ENCODE measurements around the gene ATP6V1A. TPM values are rescaled to one million over a fixed set of nuclear protein-coding genes. Genes with fewer than 3 reads are reported as not detected.

Gene ATP6V1A
- total and polyA plus RNA-seq, 5 donors from 2014 or later: 19.3 to 50.6 (median 43.0) TPM

- Mint-ChIP-seq H3K36me3 (peaks cover 19% of the 10 kb centered on the region), H3K4me3 (no peak overlapping the region), H3K27ac (no peak overlapping the region), H3K4me1 (peaks cover 2 to 21% (median 10%) of the 10 kb centered on the region in 4 donors), H3K27me3 (peaks cover 3% of the 10 kb centered on the region), H3K9me3 (no peaks in the 10 kb centered on the region)
- no peak overlapping the region for H3K4me3 ChIP-seq (ENCODE audit: low read depth, low read length)
- no peak for DNase-seq
- no peaks in the 10 kb centered on the region for H3K9me3 ChIP-seq (ENCODE audit: control insufficient read depth in 2 of 2, low read length in 2 of 2)
- H3K36me3 ChIP-seq (ENCODE audit: control insufficient read depth, insufficient read depth, low read length): peaks cover 24% of the 10 kb centered on the region
- no peak overlapping the region for H3K27ac ChIP-seq (ENCODE audit: insufficient read depth, low read length, poor library complexity, severe bottlenecking)
- ATAC-seq (ENCODE audit: low read depth in 2 of 2): no peak
- H3K4me1 ChIP-seq (ENCODE audit: control insufficient read depth, insufficient read depth, low read length, poor library complexity, severe bottlenecking): no peaks in the 10 kb centered on the region
- no peaks in the 10 kb centered on the region for H3K27me3 ChIP-seq (ENCODE audit: control insufficient read depth, insufficient read depth, low read length)
Observed at GRCh38 chr3:113717308-113717707, 29.5 kb upstream of the ATP6V1A start.

GRCh38 chr3:113717818-113718217 lies 29.0 kb upstream of the ATP6V1A start:
- Histone ChIP-seq H3K27me3 (ENCODE audit: control insufficient read depth, insufficient read depth, low read length) (no peaks in the 10 kb centered on the region), H3K27ac (ENCODE audit: insufficient read depth, low read length, poor library complexity, severe bottlenecking) (no peak overlapping the region), H3K4me3 (ENCODE audit: low read depth, low read length) (no peak overlapping the region), H3K9me3 (ENCODE audit: control insufficient read depth in 2 of 2, low read length in 2 of 2) (no peaks in the 10 kb centered on the region), H3K36me3 (ENCODE audit: control insufficient read depth, insufficient read depth, low read length) (peaks cover 27% of the 10 kb centered on the region), H3K4me1 (ENCODE audit: control insufficient read depth, insufficient read depth, low read length, poor library complexity, severe bottlenecking) (no peaks in the 10 kb centered on the region)
- Mint-ChIP-seq H3K27me3 (no peaks in the 10 kb centered on the region), H3K4me1 (peaks cover 0 to 23% (median 10%) of the 10 kb centered on the region in 4 donors), H3K27ac (no peak overlapping the region), H3K4me3 (no peak overlapping the region), H3K9me3 (no peaks in the 10 kb centered on the region), H3K36me3 (peaks cover 22% of the 10 kb centered on the region)
- ATAC-seq (ENCODE audit: low read depth in 2 of 2) (no peak), DNase-seq (no peak)

GRCh38 chr3:113719294-113719693 lies 27.5 kb upstream of the ATP6V1A start:
- no peaks in the 10 kb centered on the region for H3K27me3 ChIP-seq (ENCODE audit: control insufficient read depth, insufficient read depth, low read length)
- H3K4me3 ChIP-seq (ENCODE audit: low read depth, low read length): no peak overlapping the region
- Mint-ChIP-seq H3K27me3 (no peaks in the 10 kb centered on the region), H3K4me3 (no peak overlapping the region), H3K4me1 (peaks cover 11 to 26% (median 20%) of the 10 kb centered on the region in 4 donors), H3K27ac (no peak overlapping the region), H3K9me3 (no peaks in the 10 kb centered on the region), H3K36me3 (peaks cover 24% of the 10 kb centered on the region)
- H3K9me3 ChIP-seq (ENCODE audit: control insufficient read depth in 2 of 2, low read length in 2 of 2): no peaks in the 10 kb centered on the region
- H3K36me3 ChIP-seq (ENCODE audit: control insufficient read depth, insufficient read depth, low read length): peaks cover 34% of the 10 kb centered on the region
- no peaks in the 10 kb centered on the region for H3K4me1 ChIP-seq (ENCODE audit: control insufficient read depth, insufficient read depth, low read length, poor library complexity, severe bottlenecking)
- DNase-seq (no peak), ATAC-seq (ENCODE audit: low read depth in 2 of 2) (no peak)
- no peak overlapping the region for H3K27ac ChIP-seq (ENCODE audit: insufficient read depth, low read length, poor library complexity, severe bottlenecking)

- Mint-ChIP-seq H3K4me1 (peaks cover 14 to 26% (median 21%) of the 10 kb centered on the region in 4 donors), H3K4me3 (no peak overlapping the region), H3K27me3 (no peaks in the 10 kb centered on the region), H3K36me3 (peaks cover 27% of the 10 kb centered on the region), H3K9me3 (no peaks in the 10 kb centered on the region), H3K27ac (no peak overlapping the region)
- Histone ChIP-seq H3K27me3 (ENCODE audit: control insufficient read depth, insufficient read depth, low read length) (no peaks in the 10 kb centered on the region), H3K4me1 (ENCODE audit: control insufficient read depth, insufficient read depth, low read length, poor library complexity, severe bottlenecking) (no peaks in the 10 kb centered on the region), H3K36me3 (ENCODE audit: control insufficient read depth, insufficient read depth, low read length) (peaks cover 34% of the 10 kb centered on the region), H3K9me3 (ENCODE audit: control insufficient read depth in 2 of 2, low read length in 2 of 2) (no peaks in the 10 kb centered on the region), H3K27ac (ENCODE audit: insufficient read depth, low read length, poor library complexity, severe bottlenecking) (no peak overlapping the region), H3K4me3 (ENCODE audit: low read depth, low read length) (no peak overlapping the region)
- ATAC-seq (ENCODE audit: low read depth in 2 of 2) (no peak), DNase-seq (no peak)
Observed at GRCh38 chr3:113719758-113720157, 27.1 kb upstream of the ATP6V1A start.

- Histone ChIP-seq H3K27me3 (ENCODE audit: control insufficient read depth, insufficient read depth, low read length) (no peaks in the 10 kb centered on the region), H3K9me3 (ENCODE audit: control insufficient read depth in 2 of 2, low read length in 2 of 2) (no peaks in the 10 kb centered on the region), H3K36me3 (ENCODE audit: control insufficient read depth, insufficient read depth, low read length) (peaks cover 34% of the 10 kb centered on the region), H3K4me1 (ENCODE audit: control insufficient read depth, insufficient read depth, low read length, poor library complexity, severe bottlenecking) (no peaks in the 10 kb centered on the region), H3K27ac (ENCODE audit: insufficient read depth, low read length, poor library complexity, severe bottlenecking) (peak overlapping the region; percentile 10), H3K4me3 (ENCODE audit: low read depth, low read length) (no peak overlapping the region)
- Mint-ChIP-seq H3K27me3 (no peaks in the 10 kb centered on the region), H3K36me3 (peaks cover 24% of the 10 kb centered on the region), H3K9me3 (no peaks in the 10 kb centered on the region), H3K27ac (no peak overlapping the region), H3K4me1 (peaks cover 19 to 26% (median 24%) of the 10 kb centered on the region in 4 donors), H3K4me3 (no peak overlapping the region)
- no peak for ATAC-seq (ENCODE audit: low read depth in 2 of 2)
- no peak for DNase-seq
Observed at GRCh38 chr3:113721636-113722035, 25.2 kb upstream of the ATP6V1A start.

- ATAC-seq (ENCODE audit: low read depth in 2 of 2): no peak
- peak overlapping the region in 1 of 3 donors; percentile 44 for H3K27ac Mint-ChIP-seq
- H3K4me1 Mint-ChIP-seq: peaks cover 28 to 49% (median 41%) of the 10 kb centered on the region in 4 donors
Observed at GRCh38 chr3:113728661-113729060, 18.2 kb upstream of the ATP6V1A start.

GRCh38 chr3:113730550-113730949 lies 16.3 kb upstream of the ATP6V1A start:
- no peak overlapping the region for H3K27ac Mint-ChIP-seq
- no peaks in the 10 kb centered on the region for H3K9me3 ChIP-seq (ENCODE audit: control insufficient read depth in 2 of 2, low read length in 2 of 2)
- no peak overlapping the region for H3K27ac ChIP-seq (ENCODE audit: insufficient read depth, low read length, poor library complexity, severe bottlenecking)
- H3K9me3 Mint-ChIP-seq: no peaks in the 10 kb centered on the region
- no peak overlapping the region for H3K4me3 Mint-ChIP-seq
- peaks cover 8% of the 10 kb centered on the region for H3K36me3 Mint-ChIP-seq
- no peak overlapping the region for H3K4me3 ChIP-seq (ENCODE audit: low read depth, low read length)
- H3K27me3 Mint-ChIP-seq: no peaks in the 10 kb centered on the region
- DNase-seq (no peak), ATAC-seq (ENCODE audit: low read depth in 2 of 2) (no peak)
- H3K27me3 ChIP-seq (ENCODE audit: control insufficient read depth, insufficient read depth, low read length): no peaks in the 10 kb centered on the region
- H3K36me3 ChIP-seq (ENCODE audit: control insufficient read depth, insufficient read depth, low read length): peaks cover 8% of the 10 kb centered on the region
- no peaks in the 10 kb centered on the region for H3K4me1 ChIP-seq (ENCODE audit: control insufficient read depth, insufficient read depth, low read length, poor library complexity, severe bottlenecking)
- H3K4me1 Mint-ChIP-seq: peaks cover 34 to 42% (median 36%) of the 10 kb centered on the region in 4 donors

More at GRCh38 chr3:113728661-113729060, 18.2 kb upstream of the ATP6V1A start:
- Mint-ChIP-seq H3K9me3 (no peaks in the 10 kb centered on the region), H3K36me3 (peaks cover 12% of the 10 kb centered on the region), H3K4me3 (no peak overlapping the region), H3K27me3 (no peaks in the 10 kb centered on the region)
- Histone ChIP-seq H3K27ac (ENCODE audit: insufficient read depth, low read length, poor library complexity, severe bottlenecking) (no peak overlapping the region), H3K36me3 (ENCODE audit: control insufficient read depth, insufficient read depth, low read length) (peaks cover 8% of the 10 kb centered on the region), H3K27me3 (ENCODE audit: control insufficient read depth, insufficient read depth, low read length) (no peaks in the 10 kb centered on the region), H3K9me3 (ENCODE audit: control insufficient read depth in 2 of 2, low read length in 2 of 2) (no peaks in the 10 kb centered on the region), H3K4me1 (ENCODE audit: control insufficient read depth, insufficient read depth, low read length, poor library complexity, severe bottlenecking) (no peaks in the 10 kb centered on the region), H3K4me3 (ENCODE audit: low read depth, low read length) (no peak overlapping the region)
- no peak for DNase-seq

GRCh38 chr3:113731694-113732093 lies 15.1 kb upstream of the ATP6V1A start:
- H3K4me1 ChIP-seq (ENCODE audit: control insufficient read depth, insufficient read depth, low read length, poor library complexity, severe bottlenecking): peaks cover 3% of the 10 kb centered on the region
- H3K27ac ChIP-seq (ENCODE audit: insufficient read depth, low read length, poor library complexity, severe bottlenecking): no peak overlapping the region
- no peak overlapping the region for H3K4me3 ChIP-seq (ENCODE audit: low read depth, low read length)
- Mint-ChIP-seq H3K4me3 (no peak overlapping the region), H3K27me3 (no peaks in the 10 kb centered on the region), H3K27ac (no peak overlapping the region), H3K36me3 (peaks cover 8% of the 10 kb centered on the region), H3K4me1 (peaks cover 40 to 46% (median 41%) of the 10 kb centered on the region in 4 donors), H3K9me3 (no peaks in the 10 kb centered on the region)
- ATAC-seq (ENCODE audit: low read depth in 2 of 2) (no peak), DNase-seq (no peak)
- H3K9me3 ChIP-seq (ENCODE audit: control insufficient read depth in 2 of 2, low read length in 2 of 2): no peaks in the 10 kb centered on the region
- H3K36me3 ChIP-seq (ENCODE audit: control insufficient read depth, insufficient read depth, low read length): peaks cover 8% of the 10 kb centered on the region
- H3K27me3 ChIP-seq (ENCODE audit: control insufficient read depth, insufficient read depth, low read length): no peaks in the 10 kb centered on the region

Data from CD4-positive, CD25-positive, alpha-beta regulatory T cell (primary cell).